Mucosa of stomach (tissue), 1 donor: Measurements from ENCODE around the gene VPREB1.

ENCODE experiments used
- H3K27me3 ChIP-seq: one replicate; pipeline ENCODE4 v1.7.0; 2013; ENCODE audit warnings: mild to moderate bottlenecking, low read length; ENCODE audit not compliant: control insufficient read depth, insufficient read depth
- H3K36me3 ChIP-seq: one replicate; pipeline ENCODE4 v1.7.0; 2013; ENCODE audit warnings: low read length; ENCODE audit not compliant: control insufficient read depth, insufficient read depth
- H3K4me1 ChIP-seq: one replicate; pipeline ENCODE4 v1.7.0; 2013; ENCODE audit warnings: mild to moderate bottlenecking, low read length; ENCODE audit not compliant: control insufficient read depth, insufficient read depth
- H3K4me3 ChIP-seq: one replicate; pipeline ENCODE4 v1.7.0; 2013; ENCODE audit warnings: low read length
- H3K9ac ChIP-seq: one replicate; pipeline ENCODE4 v1.7.0; 2013; ENCODE audit warnings: mild to moderate bottlenecking, low read length, moderate library complexity
- H3K9me3 ChIP-seq: one replicate; pipeline ENCODE4 v1.7.0; 2013; ENCODE audit warnings: mild to moderate bottlenecking, low read length, moderate library complexity; ENCODE audit not compliant: control insufficient read depth
- donor health status: Pancreatic carcinoma.

VPREB1 gene, protein sequence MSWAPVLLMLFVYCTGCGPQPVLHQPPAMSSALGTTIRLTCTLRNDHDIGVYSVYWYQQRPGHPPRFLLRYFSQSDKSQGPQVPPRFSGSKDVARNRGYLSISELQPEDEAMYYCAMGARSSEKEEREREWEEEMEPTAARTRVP

DNA sequence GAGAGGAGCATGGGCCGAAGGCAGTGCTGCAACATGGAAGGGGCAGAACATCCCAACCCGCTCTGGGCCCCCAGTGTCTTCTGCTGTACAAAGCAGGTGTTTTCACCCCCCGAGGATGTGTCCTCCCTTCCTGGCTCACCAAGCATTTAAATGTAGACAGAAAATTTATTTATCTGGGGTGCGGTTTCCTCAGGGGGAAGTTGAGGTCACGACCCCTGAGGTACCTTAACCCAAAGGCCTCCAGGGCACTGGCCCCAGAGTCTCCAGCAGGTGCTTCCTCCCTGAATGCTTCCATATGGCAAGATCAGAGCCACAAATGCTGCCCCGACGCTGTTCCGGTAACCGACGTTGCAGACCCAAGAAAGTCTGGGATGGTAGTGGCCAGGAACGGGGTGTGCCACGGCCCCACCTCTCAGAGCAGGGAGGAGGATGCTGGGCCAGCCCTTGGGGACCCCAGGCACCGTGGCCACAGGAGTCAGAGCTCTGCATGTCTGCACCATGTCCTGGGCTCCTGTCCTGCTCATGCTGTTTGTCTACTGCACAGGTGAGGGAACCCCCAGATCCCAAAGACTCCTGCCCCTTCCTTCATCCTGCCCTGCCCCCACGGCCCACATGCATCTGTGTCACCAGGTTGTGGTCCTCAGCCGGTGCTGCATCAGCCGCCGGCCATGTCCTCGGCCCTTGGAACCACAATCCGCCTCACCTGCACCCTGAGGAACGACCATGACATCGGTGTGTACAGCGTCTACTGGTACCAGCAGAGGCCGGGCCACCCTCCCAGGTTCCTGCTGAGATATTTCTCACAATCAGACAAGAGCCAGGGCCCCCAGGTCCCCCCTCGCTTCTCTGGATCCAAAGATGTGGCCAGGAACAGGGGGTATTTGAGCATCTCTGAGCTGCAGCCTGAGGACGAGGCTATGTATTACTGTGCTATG, at the start of gene VPREB1:
TSS of gene VPREB1 (plus strand) at position 471 of the 935 bp plus-strand sequence. CDS start at position 499, 28 bp downstream.
- no peak within 1 kb of the TSS for H3K4me3 ChIP-seq
- peaks cover 6% of the 10 kb centered on the region for H3K27me3 ChIP-seq
- H3K9me3 ChIP-seq = no peaks in the 10 kb centered on the region
- no peak within 1 kb of the TSS for H3K9ac ChIP-seq
- H3K36me3 ChIP-seq = no peaks in the 10 kb centered on the region
- no peaks in the 10 kb centered on the region for H3K4me1 ChIP-seq

- no peaks in the 10 kb centered on the region for H3K36me3 ChIP-seq
- no peaks in the 10 kb centered on the region for H3K9me3 ChIP-seq
- no peak overlapping the region for H3K4me3 ChIP-seq
- no peaks in the 10 kb centered on the region for H3K4me1 ChIP-seq
- H3K27me3 ChIP-seq = peaks cover 13% of the 10 kb centered on the region
- no peak overlapping the region for H3K9ac ChIP-seq
Observed at GRCh38 chr22:22194931-22195264, 49.7 kb upstream of the VPREB1 start.

GRCh38 chr22:22195265-22196017, 49.1 kb upstream of the VPREB1 start:
- Histone ChIP-seq H3K9ac (no peak overlapping the region), H3K27me3 (peaks cover 13% of the 10 kb centered on the region), H3K4me1 (no peaks in the 10 kb centered on the region), H3K4me3 (no peak overlapping the region), H3K36me3 (no peaks in the 10 kb centered on the region), H3K9me3 (no peaks in the 10 kb centered on the region)

DNA sequence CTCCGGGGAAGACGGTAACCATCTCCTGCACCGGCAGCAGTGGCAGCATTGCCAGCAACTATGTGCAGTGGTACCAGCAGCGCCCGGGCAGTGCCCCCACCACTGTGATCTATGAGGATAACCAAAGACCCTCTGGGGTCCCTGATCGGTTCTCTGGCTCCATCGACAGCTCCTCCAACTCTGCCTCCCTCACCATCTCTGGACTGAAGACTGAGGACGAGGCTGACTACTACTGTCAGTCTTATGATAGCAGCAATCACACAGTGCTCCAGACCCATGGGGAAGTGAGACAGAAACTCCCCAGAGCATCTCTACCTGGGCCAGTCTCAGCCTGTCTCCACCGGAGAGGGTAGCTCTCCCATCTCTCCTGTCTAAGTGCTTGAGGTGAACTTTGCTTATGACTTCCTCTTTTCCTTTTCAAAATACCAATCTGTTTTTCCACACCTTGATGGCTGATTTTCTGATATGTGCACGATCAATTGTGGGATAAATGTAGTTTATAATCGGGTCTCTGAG, 48.5 kb upstream of the VPREB1 start:
- Histone ChIP-seq H3K9ac (no peak overlapping the region), H3K36me3 (no peaks in the 10 kb centered on the region), H3K4me3 (no peak overlapping the region), H3K9me3 (no peaks in the 10 kb centered on the region), H3K4me1 (no peaks in the 10 kb centered on the region), H3K27me3 (peaks cover 13% of the 10 kb centered on the region)

DNA sequence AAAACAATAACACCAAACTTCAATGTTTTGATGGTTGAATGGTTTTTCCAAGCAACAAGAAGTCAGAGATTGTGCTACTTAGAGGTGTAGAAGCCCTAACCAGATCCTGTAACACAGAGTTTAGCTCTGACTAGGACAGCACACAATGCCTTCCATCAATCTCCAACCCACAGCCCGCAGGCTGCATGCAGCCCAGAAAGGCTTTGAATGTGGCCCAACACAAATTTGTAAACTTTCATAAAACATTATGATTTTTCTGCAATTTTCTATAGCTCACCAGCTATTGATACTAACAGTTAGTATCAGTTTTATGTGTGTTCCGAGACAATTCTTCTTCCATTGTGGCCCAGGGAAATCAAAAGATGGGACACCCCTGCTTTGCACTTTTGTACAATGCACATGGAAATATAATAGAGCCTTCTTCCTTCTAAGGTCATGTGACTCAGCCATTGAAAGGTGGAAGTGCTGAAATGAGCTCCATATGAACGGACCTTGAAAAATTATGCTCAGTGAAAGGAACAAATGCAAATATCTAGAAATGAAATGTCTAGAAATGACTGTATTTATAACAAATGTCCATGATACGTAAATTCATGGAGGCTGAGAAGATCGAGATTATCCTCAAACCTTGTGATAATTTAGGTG, 47.6 kb upstream of the VPREB1 start:
- Histone ChIP-seq H3K9ac (no peak overlapping the region), H3K9me3 (no peaks in the 10 kb centered on the region), H3K27me3 (peaks cover 13% of the 10 kb centered on the region), H3K36me3 (no peaks in the 10 kb centered on the region), H3K4me1 (no peaks in the 10 kb centered on the region), H3K4me3 (no peak overlapping the region)

- peaks cover 13% of the 10 kb centered on the region for H3K27me3 ChIP-seq
- no peaks in the 10 kb centered on the region for H3K9me3 ChIP-seq
- no peak overlapping the region for H3K4me3 ChIP-seq
- no peaks in the 10 kb centered on the region for H3K4me1 ChIP-seq
- no peak overlapping the region for H3K9ac ChIP-seq
- H3K36me3 ChIP-seq = no peaks in the 10 kb centered on the region
Observed at GRCh38 chr22:22197993-22198402, 46.6 kb upstream of the VPREB1 start.

DNA sequence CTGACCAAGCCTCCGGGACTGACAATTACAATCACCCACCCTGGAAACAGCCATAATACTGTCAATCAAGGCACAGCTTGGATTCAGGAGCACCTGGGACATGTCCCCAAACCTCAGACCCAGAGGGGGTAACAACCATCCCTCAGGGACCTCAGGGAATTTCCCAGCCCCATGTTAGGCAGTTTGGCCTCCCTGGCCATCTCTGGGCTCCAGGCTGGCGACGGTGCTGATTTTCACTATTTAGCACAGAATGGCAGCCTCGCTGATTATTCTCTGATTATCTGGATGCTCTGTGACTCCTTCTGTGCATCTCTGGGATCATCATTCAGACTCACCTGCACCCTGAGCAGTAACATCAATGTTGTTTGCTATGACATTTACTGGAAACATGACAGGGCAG, 45.8 kb upstream of the VPREB1 start:
- Histone ChIP-seq H3K27me3 (peaks cover 13% of the 10 kb centered on the region), H3K4me3 (no peak overlapping the region), H3K36me3 (no peaks in the 10 kb centered on the region), H3K4me1 (no peaks in the 10 kb centered on the region), H3K9ac (no peak overlapping the region), H3K9me3 (no peaks in the 10 kb centered on the region)

DNA sequence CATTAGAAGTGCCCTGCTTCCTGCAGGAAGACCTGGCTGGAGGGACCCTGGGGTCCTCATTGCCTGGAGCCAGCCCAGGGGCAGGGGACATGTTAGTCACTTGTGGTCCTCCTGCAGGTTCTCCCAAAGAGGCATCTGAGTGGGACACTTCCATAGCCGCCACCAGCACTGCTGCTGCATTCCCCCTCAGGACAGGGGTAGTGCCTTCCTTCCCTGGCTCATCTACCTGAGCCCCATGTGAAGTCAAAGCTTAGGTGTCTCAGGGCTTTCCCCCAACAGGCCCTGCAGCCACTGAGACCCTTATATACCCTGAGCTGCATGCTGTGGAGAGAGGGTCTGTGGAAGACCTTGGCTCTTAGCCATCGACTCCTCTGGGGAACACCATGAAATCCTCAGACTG, 45.0 kb upstream of the VPREB1 start:
- Histone ChIP-seq H3K9ac (no peak overlapping the region), H3K9me3 (no peaks in the 10 kb centered on the region), H3K27me3 (peaks cover 13% of the 10 kb centered on the region), H3K36me3 (no peaks in the 10 kb centered on the region), H3K4me1 (no peaks in the 10 kb centered on the region), H3K4me3 (no peak overlapping the region)

DNA sequence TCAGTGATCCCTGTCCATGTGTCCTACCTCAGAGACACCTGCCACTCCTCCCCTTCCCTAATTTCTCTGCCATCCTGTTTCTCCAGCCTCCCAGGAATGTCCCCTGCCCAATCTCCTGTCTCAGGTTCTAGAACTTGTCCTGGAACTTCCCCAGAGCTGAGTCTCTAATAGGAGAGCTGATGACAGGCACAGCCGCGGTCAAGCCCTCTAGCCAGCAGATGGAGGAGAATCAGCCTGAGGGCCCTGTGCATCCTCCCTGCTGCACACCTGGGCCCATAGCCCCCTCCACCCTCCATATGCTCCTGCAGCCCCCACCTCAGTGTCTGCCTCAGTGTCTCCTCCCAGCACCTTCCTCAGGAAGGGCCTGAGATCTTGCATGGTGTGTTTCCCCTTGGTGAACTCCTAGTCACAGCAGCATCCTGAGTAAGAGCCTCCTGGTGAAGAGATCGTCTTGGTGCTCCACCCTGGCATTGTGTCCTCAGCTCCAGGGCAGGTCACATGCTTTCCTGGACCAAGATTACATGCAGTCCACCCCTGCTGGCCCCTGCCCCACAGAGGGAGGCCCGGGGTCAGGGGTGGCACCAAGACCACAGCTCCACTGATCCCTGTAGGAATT, 43.9 kb upstream of the VPREB1 start:
- H3K4me3 ChIP-seq = no peak overlapping the region
- H3K9me3 ChIP-seq = no peaks in the 10 kb centered on the region
- no peaks in the 10 kb centered on the region for H3K4me1 ChIP-seq
- peaks cover 7% of the 10 kb centered on the region for H3K27me3 ChIP-seq
- H3K9ac ChIP-seq = no peak overlapping the region
- H3K36me3 ChIP-seq = no peaks in the 10 kb centered on the region

DNA sequence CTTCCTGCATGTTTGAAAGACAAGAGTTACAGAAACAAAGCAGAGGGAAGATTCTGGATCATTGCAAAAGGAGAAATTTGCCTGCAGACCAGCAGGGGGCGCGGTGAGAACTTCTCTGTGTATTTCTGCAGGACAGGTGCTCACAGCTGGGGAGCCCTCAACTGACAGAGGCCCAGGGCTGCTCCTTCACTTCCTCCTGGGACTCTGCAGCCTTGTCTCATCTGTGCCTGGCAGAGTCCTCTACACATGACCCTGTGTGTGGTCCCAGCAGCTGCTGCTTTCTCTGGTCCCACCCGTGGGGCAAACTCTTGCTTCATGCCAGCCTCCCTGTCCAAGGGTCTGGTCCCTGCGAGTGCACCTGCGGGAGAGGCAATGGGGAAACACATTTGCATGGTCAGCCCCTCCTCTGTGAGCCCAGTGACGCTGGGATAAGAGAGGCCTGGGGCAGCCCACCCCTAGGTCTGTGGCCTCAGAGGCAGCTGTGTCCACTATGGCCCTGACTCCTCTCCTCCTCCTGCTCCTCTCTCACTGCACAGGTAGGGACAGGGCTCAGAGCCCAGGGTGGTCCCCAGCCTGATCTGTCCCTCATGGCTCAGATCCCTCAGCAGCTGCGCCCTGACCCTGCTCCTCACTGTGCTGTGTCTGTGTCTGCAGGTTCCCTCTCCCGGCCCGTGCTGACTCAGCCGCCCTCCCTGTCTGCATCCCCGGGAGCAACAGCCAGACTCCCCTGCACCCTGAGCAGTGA, 43.2 kb upstream of the VPREB1 start:
- Histone ChIP-seq H3K4me3 (no peak overlapping the region), H3K9ac (no peak overlapping the region)

DNA sequence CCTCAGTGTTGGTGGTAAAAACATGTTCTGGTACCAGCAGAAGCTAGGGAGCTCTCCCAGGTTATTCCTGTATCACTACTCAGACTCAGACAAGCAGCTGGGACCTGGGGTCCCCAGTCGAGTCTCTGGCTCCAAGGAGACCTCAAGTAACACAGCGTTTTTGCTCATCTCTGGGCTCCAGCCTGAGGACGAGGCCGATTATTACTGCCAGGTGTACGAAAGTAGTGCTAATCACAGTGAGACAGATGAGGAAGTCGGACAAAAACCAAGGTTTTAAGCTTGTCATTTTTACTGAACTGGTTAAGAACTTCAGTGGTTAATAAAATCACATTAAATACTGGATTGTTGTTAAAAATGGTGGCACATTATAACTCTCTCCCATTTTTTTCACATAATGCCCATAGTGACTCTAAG, 42.6 kb upstream of the VPREB1 start:
- Histone ChIP-seq H3K4me1 (no peaks in the 10 kb centered on the region), H3K27me3 (peaks cover 5% of the 10 kb centered on the region), H3K4me3 (no peak overlapping the region), H3K9me3 (no peaks in the 10 kb centered on the region), H3K36me3 (no peaks in the 10 kb centered on the region), H3K9ac (no peak overlapping the region)

More for the DNA sequence above, 43.2 kb upstream of the VPREB1 start:
- no peaks in the 10 kb centered on the region for H3K36me3 ChIP-seq
- H3K27me3 ChIP-seq = peaks cover 5% of the 10 kb centered on the region
- no peaks in the 10 kb centered on the region for H3K4me1 ChIP-seq
- H3K9me3 ChIP-seq = no peaks in the 10 kb centered on the region
